ENCODE measurements around the gene CP. TPM values are rescaled to one million over a fixed set of nuclear protein-coding genes. Genes with fewer than 3 reads are reported as not detected.

The CP gene
- polyA plus RNA-seq, 1 experiment: 0.10 TPM

DNA sequence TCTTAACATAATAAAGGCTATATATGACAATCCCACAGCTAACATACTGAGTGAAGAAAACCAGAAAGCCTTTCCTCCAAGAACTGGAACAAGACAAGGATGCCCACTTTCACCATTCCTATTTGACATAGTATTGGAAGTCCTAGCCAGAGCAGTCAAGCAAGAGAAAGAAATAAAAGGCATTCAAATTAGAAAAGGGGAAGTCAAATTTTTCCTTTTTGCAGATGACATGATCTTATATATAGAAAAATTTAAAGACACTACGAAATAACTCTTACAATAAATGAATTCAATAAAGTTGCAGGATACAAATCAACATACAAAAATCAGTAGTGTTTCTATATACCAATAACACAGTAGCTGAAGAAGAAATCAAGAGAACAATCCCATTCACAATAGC lies 42.2 kb upstream of the CP start:
- ChIA-PET CTCF (interaction anchor here (0.7 kb wide), 1 partner anchor 163 kb away, joined by 3 read pairs; no protein-coding TSS in a partner anchor), POLR2A (no interaction called here)
- no peak for DNase-seq (ENCODE audit: low read depth, low spot score)
- TF ChIP-seq, protein P1, sequence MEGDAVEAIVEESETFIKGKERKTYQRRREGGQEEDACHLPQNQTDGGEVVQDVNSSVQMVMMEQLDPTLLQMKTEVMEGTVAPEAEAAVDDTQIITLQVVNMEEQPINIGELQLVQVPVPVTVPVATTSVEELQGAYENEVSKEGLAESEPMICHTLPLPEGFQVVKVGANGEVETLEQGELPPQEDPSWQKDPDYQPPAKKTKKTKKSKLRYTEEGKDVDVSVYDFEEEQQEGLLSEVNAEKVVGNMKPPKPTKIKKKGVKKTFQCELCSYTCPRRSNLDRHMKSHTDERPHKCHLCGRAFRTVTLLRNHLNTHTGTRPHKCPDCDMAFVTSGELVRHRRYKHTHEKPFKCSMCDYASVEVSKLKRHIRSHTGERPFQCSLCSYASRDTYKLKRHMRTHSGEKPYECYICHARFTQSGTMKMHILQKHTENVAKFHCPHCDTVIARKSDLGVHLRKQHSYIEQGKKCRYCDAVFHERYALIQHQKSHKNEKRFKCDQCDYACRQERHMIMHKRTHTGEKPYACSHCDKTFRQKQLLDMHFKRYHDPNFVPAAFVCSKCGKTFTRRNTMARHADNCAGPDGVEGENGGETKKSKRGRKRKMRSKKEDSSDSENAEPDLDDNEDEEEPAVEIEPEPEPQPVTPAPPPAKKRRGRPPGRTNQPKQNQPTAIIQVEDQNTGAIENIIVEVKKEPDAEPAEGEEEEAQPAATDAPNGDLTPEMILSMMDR (IDR thresholded peaks at IDR 0.05; ENCODE audit: low read depth, low read length): no peak
- H3K4me3 ChIP-seq (ENCODE audit: low read depth, low read length): no peak overlapping the region
- no peaks in the 10 kb centered on the region for H3K27me3 ChIP-seq (ENCODE audit: control insufficient read depth, insufficient read depth, low read length)
- H3K27ac ChIP-seq (ENCODE audit: low read depth, low read length): no peak overlapping the region
- no peaks in the 10 kb centered on the region for H3K9me3 ChIP-seq (ENCODE audit: control insufficient read depth, insufficient read depth, low read length)

DNA sequence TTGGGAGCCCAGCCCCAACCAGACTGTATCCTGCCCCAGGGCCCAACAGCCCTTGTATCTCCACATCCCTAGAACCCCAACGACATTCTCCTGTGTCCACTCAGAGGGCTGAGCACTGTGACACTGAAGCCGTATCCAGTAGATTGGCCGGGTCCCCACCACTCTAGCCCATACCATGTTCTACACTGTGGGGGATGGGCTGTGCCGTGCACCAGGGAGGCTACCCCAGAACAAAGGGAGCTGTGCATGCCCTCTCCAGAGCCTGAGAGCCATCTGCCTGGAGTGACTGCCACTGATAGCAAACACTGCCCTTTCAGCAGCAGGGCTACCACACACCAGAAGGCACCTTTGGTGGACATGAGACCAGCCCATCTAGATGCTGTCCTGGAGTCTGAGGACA lies 37.1 kb upstream of the CP start:
- DNase-seq (ENCODE audit: low read depth, low spot score): no peak
- Histone ChIP-seq H3K27me3 (ENCODE audit: control insufficient read depth, insufficient read depth, low read length) (no peaks in the 10 kb centered on the region), H3K27ac (ENCODE audit: low read depth, low read length) (no peak overlapping the region), H3K4me3 (ENCODE audit: low read depth, low read length) (no peak overlapping the region), H3K9me3 (ENCODE audit: control insufficient read depth, insufficient read depth, low read length) (no peaks in the 10 kb centered on the region)
- TF ChIP-seq, protein P1 (IDR thresholded peaks at IDR 0.05; ENCODE audit: low read depth, low read length): no peak
- POLR2A ChIA-PET: no interaction called here
- CTCF ChIA-PET: interaction anchor here (0.8 kb wide), 1 partner anchor 303 kb away, joined by 4 read pairs; no protein-coding TSS in a partner anchor

DNA sequence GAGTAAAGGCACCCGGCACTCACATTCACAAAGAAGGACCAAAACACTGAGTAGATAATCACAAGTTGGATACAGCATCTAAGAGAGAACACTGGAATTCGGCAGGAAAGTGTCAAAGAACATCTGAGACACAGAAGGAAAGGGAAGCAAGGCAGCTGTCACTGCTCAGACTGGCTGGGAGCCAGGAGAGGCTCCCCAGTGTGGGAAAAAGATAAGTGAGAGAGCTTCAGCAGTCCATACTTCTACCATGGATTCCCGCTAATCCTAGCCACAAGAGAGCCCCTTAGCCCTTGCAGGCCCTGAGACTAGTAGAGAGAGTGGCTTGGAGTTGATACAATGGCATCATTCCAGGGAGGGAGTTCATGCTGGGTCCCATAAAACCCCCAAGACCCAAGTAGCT lies 36.7 kb upstream of the CP start:
- CTCF ChIA-PET: interaction anchor here (0.8 kb wide), 1 partner anchor 303 kb away, joined by 4 read pairs; no protein-coding TSS in a partner anchor
- DNase-seq (ENCODE audit: low read depth, low spot score): no peak
- POLR2A ChIA-PET: no interaction called here
- no peaks in the 10 kb centered on the region for H3K9me3 ChIP-seq (ENCODE audit: control insufficient read depth, insufficient read depth, low read length)
- H3K27me3 ChIP-seq (ENCODE audit: control insufficient read depth, insufficient read depth, low read length): no peaks in the 10 kb centered on the region
- H3K27ac ChIP-seq (ENCODE audit: low read depth, low read length): no peak overlapping the region
- TF ChIP-seq, protein P1 (IDR thresholded peaks at IDR 0.05; ENCODE audit: low read depth, low read length): no peak
- no peak overlapping the region for H3K4me3 ChIP-seq (ENCODE audit: low read depth, low read length)

DNA sequence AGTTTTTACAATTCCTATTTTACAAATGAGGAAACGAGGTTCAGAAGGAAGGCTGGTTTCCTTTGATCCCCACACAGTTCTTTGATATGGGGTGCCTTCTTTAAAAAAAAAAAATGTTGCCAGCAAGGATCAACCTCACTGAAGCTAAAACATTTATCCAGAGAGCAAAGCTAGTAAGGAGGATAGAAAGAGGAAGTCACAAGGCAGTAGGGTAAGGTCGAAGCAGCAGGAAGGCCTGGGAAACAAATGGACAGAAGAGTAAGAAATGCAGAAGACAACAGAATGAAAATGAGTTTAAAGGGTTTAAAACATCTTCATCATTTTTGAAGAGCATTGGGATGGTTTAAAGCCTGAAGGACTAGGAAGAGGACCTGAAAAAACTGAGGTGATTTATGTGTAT lies 30.6 kb upstream of the CP start:
- Histone ChIP-seq H3K4me3 (ENCODE audit: low read depth, low read length) (no peak overlapping the region), H3K27me3 (ENCODE audit: control insufficient read depth, insufficient read depth, low read length) (no peaks in the 10 kb centered on the region), H3K9me3 (ENCODE audit: control insufficient read depth, insufficient read depth, low read length) (no peaks in the 10 kb centered on the region), H3K27ac (ENCODE audit: low read depth, low read length) (no peak overlapping the region)
- ChIA-PET POLR2A (no interaction called here), CTCF (no interaction called here)
- TF ChIP-seq, protein P1 (IDR thresholded peaks at IDR 0.05; ENCODE audit: low read depth, low read length): no peak
- DNase-seq (ENCODE audit: low read depth, low spot score): no peak

DNA sequence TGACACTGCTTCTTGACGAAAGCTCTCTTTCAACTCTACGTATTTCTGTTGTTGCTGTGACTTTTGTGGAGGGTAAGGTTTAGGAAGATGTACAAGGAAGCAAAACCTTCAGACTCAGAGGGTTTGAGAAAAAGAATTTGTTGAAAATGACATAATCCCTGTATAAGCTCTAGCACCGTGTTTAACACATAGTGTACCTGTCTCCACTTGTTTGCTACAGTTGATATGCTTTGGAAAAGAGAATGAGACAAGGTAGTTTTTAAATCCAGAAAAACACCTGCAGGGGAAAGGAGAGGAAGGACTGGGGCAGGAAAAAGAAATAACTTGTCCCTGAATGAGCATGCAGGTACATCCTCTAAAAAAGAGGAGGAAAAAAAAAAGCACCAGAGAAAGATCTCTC lies 29.6 kb upstream of the CP start:
- H3K9me3 ChIP-seq (ENCODE audit: control insufficient read depth, insufficient read depth, low read length): no peaks in the 10 kb centered on the region
- ChIA-PET POLR2A (no interaction called here), CTCF (no interaction called here)
- H3K27ac ChIP-seq (ENCODE audit: low read depth, low read length): no peak overlapping the region
- no peaks in the 10 kb centered on the region for H3K27me3 ChIP-seq (ENCODE audit: control insufficient read depth, insufficient read depth, low read length)
- no peak overlapping the region for H3K4me3 ChIP-seq (ENCODE audit: low read depth, low read length)
- TF ChIP-seq, protein P1 (IDR thresholded peaks at IDR 0.05; ENCODE audit: low read depth, low read length): no peak
- DNase-seq (ENCODE audit: low read depth, low spot score): no peak

Data from AG04450 (cell line).